Caki2 (cell line): Measurements from ENCODE around the gene ESYT3. TPM values are rescaled to one million over a fixed set of nuclear protein-coding genes. Genes with fewer than 3 reads are reported as not detected.
"Not testable (repeated sequence)": the region's sequence is repeated elsewhere in the genome, so short reads cannot be mapped to it uniquely, and the experiment has no call there.

Experiments
- DNase-seq: peaks from one replicate; pipeline ENCODE4 v3.0.0-alpha.2; 2015; ENCODE audit warnings: low read depth
- in situ Hi-C: cut with HindIII; loops from 2 replicates; pipeline ENCODE4 v1.10.0; 2016; ENCODE audit warnings: low sequenced_read_pairs, low pct_unique_long_range_greater_than_20kb, mixed read lengths
- total RNA-seq: library from RNA; depleted of rRNA; stranded (reverse); fragments of >200 nt; shearing (Covaris generic); gene quantifications from 2 replicates; pipeline ENCODE4 v1.2.3, GENCODE V29; 2014; ENCODE audit warnings: low replicate concordance

ESYT3 gene
- total RNA-seq, 1 experiment from 2014 or later = 0.07 TPM

GRCh38 chr3:138470687-138471086 lies 36.3 kb downstream of the ESYT3 start:
- DNase-seq = no peak

GRCh38 chr3:138471481-138471880 lies 37.1 kb downstream of the ESYT3 start:
- DNase-seq = no peak
- in situ Hi-C loops = no loop called here

More at GRCh38 chr3:138470687-138471086, 36.3 kb downstream of the ESYT3 start:
- in situ Hi-C loops = no loop called here

DNA sequence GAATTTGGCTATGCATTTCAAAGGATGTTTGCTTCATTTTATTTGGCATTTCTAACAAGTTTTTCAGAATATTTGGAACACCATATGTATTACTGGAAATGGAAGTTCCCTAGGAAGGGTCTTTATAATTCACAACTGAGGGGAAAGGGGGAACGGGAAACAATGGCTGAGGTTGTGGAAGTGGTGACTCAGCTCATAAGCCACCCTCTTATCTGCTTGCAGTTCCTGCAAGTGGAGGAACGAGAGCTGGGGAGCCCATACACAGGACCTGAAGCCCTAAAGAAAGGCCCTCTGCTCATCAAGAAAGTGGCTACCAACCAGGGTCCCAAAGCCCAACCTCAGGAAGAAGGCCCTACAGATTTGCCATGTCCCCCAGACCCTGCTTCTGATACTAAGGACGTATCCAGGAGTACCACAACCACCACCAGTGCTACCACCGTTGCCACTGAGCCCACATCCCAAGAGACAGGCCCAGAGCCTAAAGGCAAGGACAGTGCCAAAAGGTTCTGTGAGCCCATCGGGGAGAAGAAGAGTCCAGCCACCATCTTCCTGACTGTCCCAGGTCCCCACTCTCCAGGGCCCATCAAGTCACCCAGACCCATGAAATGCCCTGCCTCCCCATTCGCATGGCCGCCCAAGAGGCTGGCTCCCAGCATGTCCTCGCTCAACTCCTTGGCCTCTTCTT lies 37.9 kb downstream of the ESYT3 start:
- no peak for DNase-seq
- in situ Hi-C loops = no loop called here

GRCh38 chr3:138473391-138473790 lies 39.0 kb downstream of the ESYT3 start:
- in situ Hi-C loops = no loop called here
- DNase-seq = no peak

GRCh38 chr3:138474163-138474562 lies 39.7 kb downstream of the ESYT3 start:
- DNase-seq = no peak
- in situ Hi-C loops = no loop called here

DNA sequence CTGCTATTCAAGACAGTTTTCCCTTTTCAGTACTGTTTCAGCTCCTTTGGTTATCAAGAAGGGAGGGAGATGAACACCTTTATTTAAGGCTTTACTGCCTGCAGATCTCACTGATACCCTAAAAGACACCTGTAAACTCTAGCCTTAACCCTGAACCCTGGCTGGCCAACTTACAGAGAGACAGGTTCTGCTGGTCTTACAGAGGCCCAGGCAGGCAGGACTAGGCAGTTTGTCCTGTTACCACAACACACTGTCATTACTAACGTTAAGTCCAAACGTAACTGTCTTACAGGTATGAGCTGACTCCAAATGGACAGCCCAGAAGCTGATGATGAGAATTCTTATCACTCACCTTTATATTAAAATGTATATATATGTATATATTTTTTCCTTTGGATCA lies 42.1 kb downstream of the ESYT3 start:
- in situ Hi-C loops = no loop called here
- DNase-seq = no peak

- no peak for DNase-seq
- in situ Hi-C loops = no loop called here
Observed at GRCh38 chr3:138477120-138477519, 42.7 kb downstream of the ESYT3 start.

- in situ Hi-C loops = no loop called here
- DNase-seq = no peak
Observed at GRCh38 chr3:138477801-138478200, 43.4 kb downstream of the ESYT3 start.

DNA sequence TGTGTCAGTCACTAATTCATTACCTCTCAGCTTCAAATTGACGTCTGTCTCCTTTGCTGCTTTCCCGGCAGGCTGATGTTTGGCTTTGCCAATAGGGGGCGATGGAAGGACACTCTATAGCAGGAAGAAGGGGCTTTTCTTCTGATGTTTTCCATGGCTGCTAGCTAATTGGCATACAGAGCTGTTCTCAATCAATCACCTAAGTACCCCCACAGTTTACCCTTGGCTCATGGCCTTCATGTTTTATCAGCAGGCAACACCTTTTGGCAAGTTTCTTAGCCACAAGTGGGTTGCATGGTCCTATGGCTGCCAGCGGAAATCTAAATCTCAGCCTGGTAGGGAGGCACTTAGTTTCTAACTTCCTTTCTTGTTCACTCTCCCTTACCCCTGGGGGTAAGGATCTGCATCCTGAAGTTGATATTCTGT lies 45.0 kb downstream of the ESYT3 start:
- DNase-seq = peak; percentile 33
- in situ Hi-C loops = no loop called here

GRCh38 chr3:138484672-138485071 lies 50.3 kb downstream of the ESYT3 start:
- DNase-seq, in situ Hi-C loops: not testable (repeated sequence)

- DNase-seq, in situ Hi-C loops: not testable (repeated sequence)
Observed at GRCh38 chr3:138486580-138486979, 52.2 kb downstream of the ESYT3 start.

DNA sequence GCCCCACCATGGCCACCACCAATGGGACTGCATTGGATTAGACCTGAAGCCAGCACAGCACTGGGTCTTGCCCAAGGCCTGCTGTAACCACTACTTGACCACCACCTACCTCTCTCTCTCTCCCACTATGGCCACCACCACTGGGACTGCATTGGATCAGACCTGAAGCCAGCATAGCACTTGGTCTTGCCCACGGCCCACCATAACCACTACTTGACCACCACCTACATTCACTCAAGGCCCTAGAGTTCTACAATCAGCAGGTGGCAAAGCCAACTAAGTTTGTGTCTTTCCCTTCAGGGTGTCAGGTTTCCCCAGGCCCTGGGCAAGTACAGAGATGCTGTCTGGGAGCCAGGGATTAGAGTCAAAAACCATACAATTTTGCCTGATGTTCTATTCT lies 57.6 kb downstream of the ESYT3 start:
- in situ Hi-C loops = no loop called here

DNA sequence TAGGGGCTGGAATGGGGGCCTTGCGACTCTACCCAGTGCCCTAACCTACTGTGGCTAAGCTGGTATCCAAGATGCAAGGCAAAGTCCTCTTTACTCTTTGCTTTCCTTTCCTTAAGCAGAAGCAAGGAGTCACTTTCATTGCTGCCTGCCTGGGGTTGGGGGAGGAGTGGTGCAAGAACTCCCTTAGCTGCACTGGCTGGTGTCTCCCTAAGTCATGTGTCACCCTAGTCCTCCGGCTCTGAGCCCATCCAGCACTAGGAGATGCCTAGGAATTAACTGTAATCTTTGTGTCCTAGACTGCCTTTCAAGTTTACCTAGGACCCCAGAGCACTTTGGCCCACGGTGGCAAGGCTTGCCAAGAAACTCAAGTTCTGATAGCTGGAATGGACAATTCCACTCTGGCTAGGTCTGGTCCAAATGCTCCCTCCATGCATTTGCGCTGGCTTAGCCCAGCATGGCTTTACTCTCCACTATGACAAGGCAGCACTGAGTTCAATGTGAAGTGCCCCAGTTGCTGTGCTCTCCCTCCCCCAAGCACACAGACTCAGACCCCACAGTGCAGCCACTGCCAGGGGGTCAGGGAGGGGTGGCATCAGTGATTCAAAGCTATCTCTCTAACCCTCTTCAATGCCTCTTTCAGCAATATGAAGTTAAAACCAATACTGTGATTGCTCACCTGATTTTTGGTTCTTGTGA lies 58.7 kb downstream of the ESYT3 start:
- in situ Hi-C loops = no loop called here
- no peak for DNase-seq

More for the DNA sequence above, 57.6 kb downstream of the ESYT3 start:
- no peak for DNase-seq

- DNase-seq = no peak
- in situ Hi-C loops = no loop called here
Observed at GRCh38 chr3:138493804-138494606, 59.6 kb downstream of the ESYT3 start.

DNA sequence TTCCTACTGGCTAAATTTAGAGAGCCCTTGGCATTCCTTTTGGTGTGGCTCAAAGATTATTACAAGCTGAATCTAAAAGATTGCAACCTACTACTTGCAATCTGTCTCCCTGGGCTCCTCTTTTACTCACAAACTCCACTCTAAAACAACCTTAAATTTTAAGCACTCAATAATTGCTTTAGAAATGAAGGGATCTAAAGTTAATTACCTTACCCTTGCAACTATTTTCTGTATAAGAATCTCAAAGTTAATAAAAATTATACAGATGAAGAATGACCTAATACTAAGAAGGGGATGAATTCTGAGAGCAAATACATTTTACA lies 60.2 kb downstream of the ESYT3 start:
- in situ Hi-C loops = no loop called here
- no peak for DNase-seq

GRCh38 chr3:138495638-138496037 lies 61.2 kb downstream of the ESYT3 start:
- DNase-seq, in situ Hi-C loops: not testable (repeated sequence)

GRCh38 chr3:138496436-138496835 lies 62.0 kb downstream of the ESYT3 start:
- DNase-seq = no peak
- in situ Hi-C loops = no loop called here

DNA sequence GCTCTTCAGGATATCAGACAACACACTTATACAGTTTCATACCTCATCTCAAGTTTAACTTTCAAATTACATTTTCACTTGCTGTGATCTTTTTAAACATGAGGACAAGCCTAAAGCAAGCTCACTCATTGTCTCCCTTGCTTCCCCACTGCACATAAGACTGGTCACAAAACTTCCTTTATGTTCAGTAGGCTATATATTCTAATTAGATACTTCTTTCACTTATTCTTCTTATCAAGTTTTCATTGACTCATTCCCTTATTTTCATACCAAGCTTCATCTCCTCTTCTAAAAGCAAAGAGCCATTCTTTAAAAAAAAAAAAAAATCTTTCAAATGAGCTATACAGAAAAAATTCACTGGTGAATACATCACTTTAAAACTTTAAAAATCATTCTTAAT lies 62.6 kb downstream of the ESYT3 start:
- DNase-seq = no peak
- in situ Hi-C loops = no loop called here

DNA sequence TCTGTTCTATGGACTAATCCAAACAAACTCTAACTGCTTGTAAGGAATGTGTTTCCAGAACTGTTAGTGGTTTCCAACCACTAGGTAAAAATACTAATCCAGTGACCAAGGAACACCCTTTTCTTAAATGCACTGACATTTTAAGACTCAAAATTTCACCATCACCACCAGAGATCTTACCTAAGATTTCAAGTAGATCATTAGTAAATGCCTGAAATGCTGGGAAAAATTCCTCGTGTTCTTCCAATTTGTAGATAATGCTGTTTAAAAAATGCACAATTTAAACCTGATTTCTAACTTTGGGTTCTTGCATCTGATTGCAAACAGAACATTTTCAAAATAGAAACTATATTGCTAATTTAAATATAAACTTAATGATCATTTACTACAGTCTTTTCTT lies 63.4 kb downstream of the ESYT3 start:
- DNase-seq = no peak
- in situ Hi-C loops = no loop called here
